MM.1S (cell line): ENCODE measurements around the gene PPP2R5B.

Experiments
- DNase-seq: peaks from one replicate; pipeline ENCODE4 v3.0.0-alpha.2; 2015
- H2AFZ ChIP-seq: fragments of 300-600 bp; sonication (generic); 2 replicates; pipeline ENCODE4 v1.6.0; 2016; ENCODE audit warnings: antibody characterized with exemption, low read length
- H3F3A ChIP-seq: fragments of 300-600 bp; sonication (generic); 2 replicates; pipeline ENCODE4 v1.6.1; 2016; ENCODE audit warnings: mild to moderate bottlenecking, antibody characterized with exemption, low read length, moderate library complexity, mixed read lengths; ENCODE audit not compliant: insufficient read depth
- H3K27ac ChIP-seq: fragments of 300-600 bp; sonication (generic); 2 replicates; pipeline ENCODE4 v1.5.1; 2016; ENCODE audit warnings: mild to moderate bottlenecking, low read length
- H3K27me3 ChIP-seq: fragments of 300-600 bp; sonication (generic); replicated peaks from 2 replicates; pipeline ENCODE4 v1.6.0; 2016; ENCODE audit warnings: low read length; ENCODE audit not compliant: insufficient read depth
- H3K36me3 ChIP-seq: fragments of 300-600 bp; sonication (generic); replicated peaks from 2 replicates; pipeline ENCODE4 v1.6.1; 2016; ENCODE audit warnings: mild to moderate bottlenecking, low read length, mixed read lengths; ENCODE audit not compliant: insufficient read depth
- H3K4me1 ChIP-seq: fragments of 300-600 bp; sonication (generic); 2 replicates; pipeline ENCODE4 v1.6.1; 2016; ENCODE audit warnings: low read length, mixed read lengths
- H3K4me2 ChIP-seq: fragments of 300-600 bp; sonication (generic); 2 replicates; pipeline ENCODE4 v1.6.0; 2016; ENCODE audit warnings: low read depth, low read length
- H3K4me3 ChIP-seq: fragments of 300-600 bp; sonication (generic); 2 replicates; pipeline ENCODE4 v1.5.1; 2016; ENCODE audit warnings: low read length, mixed read lengths
- H3K79me2 ChIP-seq: fragments of 300-600 bp; sonication (generic); 2 replicates; pipeline ENCODE4 v1.6.1; 2016; ENCODE audit warnings: mixed run types, low read length, mixed read lengths
- H3K9ac ChIP-seq: fragments of 300-600 bp; sonication (generic); 2 replicates; pipeline ENCODE4 v1.6.1; 2016; ENCODE audit warnings: low read length, mixed read lengths
- H3K9me2 ChIP-seq: fragments of 300-600 bp; sonication (generic); replicated peaks from 2 replicates; pipeline ENCODE4 v1.6.1; 2016; ENCODE audit warnings: mild to moderate bottlenecking, low read length, mixed read lengths; ENCODE audit not compliant: insufficient read depth
- H3K9me3 ChIP-seq: fragments of 300-600 bp; sonication (generic); replicated peaks from 2 replicates; pipeline ENCODE4 v1.6.1; 2016; ENCODE audit warnings: mild to moderate bottlenecking, low read length, mixed read lengths; ENCODE audit not compliant: insufficient read depth
- H4K20me1 ChIP-seq: fragments of 300-600 bp; sonication (generic); 2 replicates; pipeline ENCODE4 v1.6.1; 2016; ENCODE audit warnings: mild to moderate bottlenecking, low read length, moderate library complexity, mixed read lengths; ENCODE audit not compliant: insufficient read depth
- CTCF ChIP-seq: fragments of 300-600 bp; sonication (generic); IDR thresholded peaks from 2 replicates; pipeline ENCODE4 v1.5.1; 2016; ENCODE audit warnings: antibody characterized with exemption, low read length, mixed read lengths
- EZH2 ChIP-seq: fragments of 300-600 bp; sonication (generic); optimal IDR thresholded peaks from 2 replicates; pipeline ENCODE3; 2017; ENCODE audit warnings: low read depth, mild to moderate bottlenecking, antibody characterized with exemption, low read length, mixed read lengths
- EZH2phosphoT487 ChIP-seq: fragments of 300-600 bp; sonication (generic); IDR thresholded peaks from 2 replicates; pipeline ENCODE4 v1.6.1; 2018; ENCODE audit warnings: antibody characterized with exemption, low read length

The PPP2R5B gene

DNA sequence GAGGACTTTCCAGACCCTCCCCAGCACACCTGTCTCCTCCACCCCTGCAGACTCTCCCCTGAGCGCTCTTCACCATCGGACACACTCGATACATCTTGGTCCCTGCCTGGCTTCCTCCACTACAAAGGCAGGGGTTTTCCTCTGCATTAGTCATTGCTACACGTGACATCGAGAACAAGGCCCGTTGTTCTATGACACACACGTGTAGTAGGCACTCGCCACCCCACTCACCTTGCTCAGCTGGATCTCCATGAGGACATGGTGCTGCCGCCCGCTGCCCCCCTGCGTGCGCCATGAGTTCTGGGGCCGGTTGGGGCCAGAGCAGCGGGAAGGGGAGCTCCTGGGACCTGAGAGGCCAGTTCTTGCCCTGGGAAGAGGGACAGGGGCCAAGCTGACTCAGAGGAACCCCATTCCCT is 24.2 kb upstream of the PPP2R5B start:
- TF ChIP-seq EZH2 (no peak), EZH2phosphoT487 (no peak), CTCF (no peak)
- Histone ChIP-seq H3F3A (no peaks in the 10 kb centered on the region), H3K9ac (no peak overlapping the region), H2AFZ (no peak overlapping the region), H3K4me2 (no peak overlapping the region), H3K79me2 (no peaks in the 10 kb centered on the region), H3K9me3 (no peaks in the 10 kb centered on the region), H3K27ac (no peak overlapping the region), H3K4me1 (no peaks in the 10 kb centered on the region), H4K20me1 (no peaks in the 10 kb centered on the region), H3K9me2 (no peaks in the 10 kb centered on the region), H3K36me3 (no peaks in the 10 kb centered on the region; the same call in 1 of the 2 replicates), H3K4me3 (no peak overlapping the region), H3K27me3 (no peaks in the 10 kb centered on the region)
- no peak for DNase-seq

DNA sequence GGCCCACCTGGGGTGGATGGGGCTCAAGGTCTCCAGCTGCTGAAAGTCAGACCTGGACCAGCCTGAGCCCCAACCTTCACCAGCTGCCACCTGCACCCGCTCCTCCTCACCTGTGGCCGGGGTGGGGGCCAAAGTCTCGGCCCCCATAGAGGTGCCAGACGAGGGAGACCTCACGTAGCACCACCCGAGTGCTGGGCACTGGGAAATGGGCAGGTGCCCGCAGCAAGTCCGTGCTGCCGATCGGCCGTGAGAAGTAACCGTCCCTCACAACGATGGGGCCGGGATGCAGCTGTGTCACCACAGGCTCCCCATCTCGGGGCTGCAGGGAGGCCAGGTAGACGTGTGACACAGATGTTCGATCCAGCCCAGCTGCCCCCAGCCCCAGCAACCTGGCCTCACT is 23.7 kb upstream of the PPP2R5B start:
- Histone ChIP-seq H3K27me3 (no peaks in the 10 kb centered on the region), H3K9me2 (no peaks in the 10 kb centered on the region), H3F3A (no peaks in the 10 kb centered on the region), H3K4me1 (no peaks in the 10 kb centered on the region), H3K4me2 (no peak overlapping the region), H3K79me2 (no peaks in the 10 kb centered on the region), H4K20me1 (no peaks in the 10 kb centered on the region), H3K36me3 (no peaks in the 10 kb centered on the region; the same call in 1 of the 2 replicates), H2AFZ (no peak overlapping the region), H3K4me3 (no peak overlapping the region), H3K9ac (no peak overlapping the region), H3K9me3 (no peaks in the 10 kb centered on the region), H3K27ac (no peak overlapping the region)
- DNase-seq = no peak
- TF ChIP-seq EZH2phosphoT487 = no peak
- TF ChIP-seq CTCF = no peak
- no peak for TF ChIP-seq EZH2

DNA sequence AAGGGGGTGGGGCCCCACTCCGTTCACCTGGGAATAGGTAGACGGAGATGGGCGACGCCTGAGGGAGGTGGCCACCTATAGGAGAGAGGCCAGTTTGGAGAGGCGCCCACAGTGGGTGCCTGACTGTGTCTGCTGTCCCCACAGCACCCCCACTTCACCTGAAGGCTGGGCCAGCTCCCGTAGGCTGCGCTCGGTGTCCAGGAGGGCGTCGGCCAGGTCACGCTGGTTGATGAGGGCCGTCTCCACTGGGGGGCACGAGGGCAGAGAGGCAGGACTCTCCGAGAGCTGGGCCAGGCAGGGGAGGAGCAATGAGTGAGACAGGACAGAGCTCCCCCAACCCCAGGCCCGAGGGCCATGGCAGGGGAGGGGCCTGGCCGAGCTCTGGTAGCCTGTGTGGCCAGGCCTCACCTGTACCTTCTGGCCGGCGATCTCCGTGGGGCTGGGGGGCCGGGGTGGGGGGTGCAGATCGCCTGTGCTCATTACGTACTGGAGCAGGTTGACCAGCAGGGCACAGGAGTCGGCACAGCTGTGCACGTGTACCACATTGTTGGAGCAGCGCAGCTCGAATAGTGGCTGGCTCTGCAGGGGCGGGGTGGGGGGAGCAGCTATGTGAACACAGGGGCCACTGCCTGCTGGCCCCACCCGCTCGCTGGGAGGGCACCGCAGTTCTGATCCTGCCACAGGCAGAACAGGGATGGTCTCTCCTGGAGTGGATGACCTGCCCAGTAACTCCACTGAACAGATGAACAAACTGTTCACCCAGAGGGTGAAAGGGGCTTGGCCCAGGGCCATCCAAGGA is 22.2 kb upstream of the PPP2R5B start:
- H4K20me1 ChIP-seq = no peaks in the 10 kb centered on the region
- H2AFZ ChIP-seq = no peak overlapping the region
- no peaks in the 10 kb centered on the region; the same call in 1 of the 2 replicates for H3K36me3 ChIP-seq
- H3K9ac ChIP-seq = no peak overlapping the region
- H3K27ac ChIP-seq = no peak overlapping the region
- H3K27me3 ChIP-seq = no peaks in the 10 kb centered on the region
- no peak for DNase-seq
- H3K4me1 ChIP-seq = no peaks in the 10 kb centered on the region
- no peak overlapping the region for H3K4me2 ChIP-seq
- no peak overlapping the region for H3K4me3 ChIP-seq
- no peaks in the 10 kb centered on the region for H3F3A ChIP-seq
- no peaks in the 10 kb centered on the region for H3K9me2 ChIP-seq
- no peaks in the 10 kb centered on the region for H3K9me3 ChIP-seq
- no peaks in the 10 kb centered on the region for H3K79me2 ChIP-seq
- TF ChIP-seq CTCF = no peak
- no peak for TF ChIP-seq EZH2phosphoT487
- TF ChIP-seq EZH2 = no peak
